GM23338 (cell line): ENCODE measurements around the gene NTNG2. TPM values are rescaled to one million over a fixed set of nuclear protein-coding genes. Genes with fewer than 3 reads are reported as not detected.

ENCODE experiments used
- ATAC-seq: fragments of 200-7000 bp; cut with Tn5 transposase; 3 replicates; pipeline ENCODE4 v1.9.1; 2020
- DNase-seq: peaks from one replicate; pipeline ENCODE4 v3.0.0-alpha.2; 2015; ENCODE audit warnings: low spot score
- H2AFZ ChIP-seq: fragments of 200-600 bp; sonication (generic); 2 replicates; pipeline ENCODE4 v1.8.0; 2016; ENCODE audit warnings: antibody characterized with exemption, mild to moderate bottlenecking, moderate library complexity
- H3F3A ChIP-seq: fragments of 200-600 bp; sonication (generic); replicated peaks from 2 replicates; pipeline ENCODE4 v1.8.0; 2017; ENCODE audit warnings: antibody characterized with exemption, mixed run types, low read depth
- H3K27ac ChIP-seq: fragments of 200-600 bp; sonication (generic); 2 replicates; pipeline ENCODE4 v1.6.1; 2016; ENCODE audit warnings: low read depth
- H3K27me3 ChIP-seq: fragments of 200-600 bp; sonication (generic); 2 replicates; pipeline ENCODE4 v1.8.0; 2016; ENCODE audit warnings: mild to moderate bottlenecking, mixed run types, moderate library complexity; ENCODE audit not compliant: insufficient read depth
- H3K36me3 ChIP-seq: fragments of 200-600 bp; sonication (generic); 2 replicates; pipeline ENCODE4 v1.8.0; 2016; ENCODE audit warnings: mild to moderate bottlenecking; ENCODE audit not compliant: insufficient read depth
- H3K4me1 ChIP-seq: fragments of 200-600 bp; sonication (generic); 2 replicates; pipeline ENCODE4 v1.8.0; 2016; ENCODE audit warnings: mild to moderate bottlenecking, moderate library complexity; ENCODE audit not compliant: insufficient read depth
- H3K4me2 ChIP-seq: fragments of 200-600 bp; sonication (generic); 2 replicates; pipeline ENCODE4 v1.7.1; 2017; ENCODE audit warnings: mixed run types
- H3K4me3 ChIP-seq: fragments of 200-600 bp; sonication (generic); 2 replicates; pipeline ENCODE4 v1.6.1; 2016; ENCODE audit warnings: mixed run types
- H3K79me2 ChIP-seq: fragments of 200-600 bp; sonication (generic); replicated peaks from 2 replicates; pipeline ENCODE4 v1.8.0; 2017; ENCODE audit warnings: mild to moderate bottlenecking; ENCODE audit not compliant: insufficient read depth
- H3K9me2 ChIP-seq: fragments of 200-600 bp; sonication (generic); 2 replicates; pipeline ENCODE4 v1.8.0; 2017; ENCODE audit not compliant: insufficient read depth
- H4K20me1 ChIP-seq: fragments of 200-600 bp; sonication (generic); replicated peaks from 2 replicates; pipeline ENCODE4 v1.8.0; 2017; ENCODE audit warnings: mild to moderate bottlenecking; ENCODE audit not compliant: insufficient read depth
- H3K27ac Mint-ChIP-seq: 2 replicates; pipeline ENCODE4 v1.8.0; 2020; ENCODE audit warnings: inconsistent platforms, mild to moderate bottlenecking, moderate library complexity, mixed read lengths
- H3K27me3 Mint-ChIP-seq: 3 replicates; pipeline ENCODE4 v1.8.0; 2022; ENCODE audit warnings: low read depth, mild to moderate bottlenecking, moderate library complexity, mixed read lengths, inconsistent platforms; ENCODE audit not compliant: insufficient read depth, poor library complexity
- H3K36me3 Mint-ChIP-seq: 3 replicates; pipeline ENCODE4 v1.8.0; 2021; ENCODE audit warnings: low read depth, mild to moderate bottlenecking, inconsistent platforms, moderate library complexity, mixed read lengths
- H3K4me1 Mint-ChIP-seq: 3 replicates; pipeline ENCODE4 v1.8.0; 2020; ENCODE audit warnings: mild to moderate bottlenecking, inconsistent platforms, mixed read lengths
- H3K4me3 Mint-ChIP-seq: 3 replicates; pipeline ENCODE4 v1.8.0; 2021; ENCODE audit warnings: moderate library complexity, mild to moderate bottlenecking, inconsistent platforms, mixed read lengths
- H3K9me3 Mint-ChIP-seq: 3 replicates; pipeline ENCODE4 v1.8.0; 2020; ENCODE audit warnings: moderate library complexity, mild to moderate bottlenecking, inconsistent platforms, mixed read lengths
- CREB1 ChIP-seq: fragments of 250-450 bp; sonication (Bioruptor Pico); IDR thresholded peaks from 2 replicates; pipeline ENCODE4 v1.5.0; 2020; ENCODE audit warnings: low read depth, mild to moderate bottlenecking, moderate library complexity
- EZH2 ChIP-seq: fragments of 200-600 bp; sonication (generic); IDR thresholded peaks from one replicate; pipeline ENCODE4 v1.8.0; 2017; ENCODE audit warnings: antibody characterized with exemption, mild to moderate bottlenecking, low read depth; ENCODE audit not compliant: unreplicated experiment
- JUNB ChIP-seq: IDR thresholded peaks from one replicate; pipeline ENCODE4 v1.6.1; 2016; ENCODE audit warnings: antibody characterized with exemption; ENCODE audit not compliant: unreplicated experiment
- NANOG ChIP-seq: IDR thresholded peaks from 2 replicates; pipeline ENCODE4 v1.6.1; 2016; ENCODE audit warnings: antibody characterized with exemption, borderline replicate concordance
- REST ChIP-seq: IDR thresholded peaks from one replicate; pipeline ENCODE4 v1.6.1; 2018; ENCODE audit warnings: antibody characterized with exemption; ENCODE audit not compliant: unreplicated experiment
- STAT1 ChIP-seq: IDR thresholded peaks from one replicate; pipeline ENCODE4 v1.6.1; 2016; ENCODE audit warnings: antibody characterized with exemption; ENCODE audit not compliant: unreplicated experiment
- ZNF114 ChIP-seq: fragments of 250-450 bp; sonication (Bioruptor Pico); IDR thresholded peaks from 2 replicates; pipeline ENCODE4 v1.5.0; 2020; ENCODE audit warnings: mild to moderate bottlenecking, moderate library complexity
- ZNF331 ChIP-seq: fragments of 250-450 bp; sonication (Bioruptor Pico); IDR thresholded peaks from 2 replicates; pipeline ENCODE4 v1.5.0; 2020; ENCODE audit warnings: low read depth, mild to moderate bottlenecking, moderate library complexity
- ZNF462 ChIP-seq: fragments of 250-450 bp; sonication (Bioruptor Pico); IDR thresholded peaks from 2 replicates; pipeline ENCODE4 v1.5.0; 2020; ENCODE audit warnings: mild to moderate bottlenecking, moderate library complexity
- polyA plus RNA-seq: library from polyadenylated mRNA; unstranded; fragments of >200 nt; fragmentation: Nextera tagmentation; extraction: Ambion mirVana; gene quantifications from 2 replicates; pipeline ENCODE4 v1.2.1, GENCODE V29; 2016
- total RNA-seq: library from RNA; depleted of rRNA; stranded (reverse); fragments of >200 nt; shearing (Covaris generic); gene quantifications from 2 replicates; pipeline ENCODE4 v1.2.3, GENCODE V29; 2014

The NTNG2 gene
- total and polyA plus RNA-seq, 2 experiments from 2014 or later, result 0.99 to 1.7 TPM

- H3K79me2 ChIP-seq, result no peaks in the 10 kb centered on the region
- peaks cover 47% of the 10 kb centered on the region for H3K4me1 ChIP-seq
- H3K4me1 Mint-ChIP-seq, result peaks cover 53% of the 10 kb centered on the region
- peak overlapping the region; percentile 36; the same call in 1 of the 2 replicates for H3K4me3 ChIP-seq
- TF ChIP-seq CREB1 (CRISPR knock-in tag) (no peak), STAT1 (no peak), ZNF114 (no peak), ZNF331 (CRISPR knock-in tag) (no peak)
- peak overlapping the region; percentile 77 for H3K4me2 ChIP-seq
- no peaks in the 10 kb centered on the region for H3F3A ChIP-seq
- H3K36me3 ChIP-seq, result no peaks in the 10 kb centered on the region
- DNase-seq, result peak; percentile 60
- peaks cover 43% of the 10 kb centered on the region for H3K27me3 Mint-ChIP-seq
- H3K4me3 Mint-ChIP-seq, result peak overlapping the region; percentile 62
- H3K27ac Mint-ChIP-seq, result no peak overlapping the region
- no peaks in the 10 kb centered on the region for H3K9me3 Mint-ChIP-seq
- H4K20me1 ChIP-seq, result no peaks in the 10 kb centered on the region
- H3K9me2 ChIP-seq, result no peaks in the 10 kb centered on the region
- no peak overlapping the region for H3K27ac ChIP-seq
- no peaks in the 10 kb centered on the region for H3K36me3 Mint-ChIP-seq
- peak overlapping the region; percentile 93 for H2AFZ ChIP-seq
- peaks cover 17% of the 10 kb centered on the region for H3K27me3 ChIP-seq
- ATAC-seq, result peak; percentile 11
Measured at GRCh38 chr9:132185073-132186009, 23.5 kb downstream of the NTNG2 start.

GRCh38 chr9:132187121-132187620 lies 25.3 kb downstream of the NTNG2 start:
- no peaks in the 10 kb centered on the region for H3K36me3 ChIP-seq
- Mint-ChIP-seq H3K9me3 (no peaks in the 10 kb centered on the region), H3K36me3 (no peaks in the 10 kb centered on the region), H3K27me3 (peaks cover 37% of the 10 kb centered on the region), H3K4me3 (peak overlapping the region; percentile 51), H3K4me1 (peaks cover 49% of the 10 kb centered on the region), H3K27ac (no peak overlapping the region)
- peak overlapping the region; percentile 88; the same call in 1 of the 2 replicates for H2AFZ ChIP-seq
- no peaks in the 10 kb centered on the region for H3K79me2 ChIP-seq
- H3K27ac ChIP-seq, result no peak overlapping the region
- no peaks in the 10 kb centered on the region for H4K20me1 ChIP-seq
- ATAC-seq, result no peak
- H3K4me3 ChIP-seq, result 0 out of 2 replicates have a peak overlapping the region, but pooled peaks have one; percentile 27
- no peak for DNase-seq
- no peaks in the 10 kb centered on the region for H3K9me2 ChIP-seq
- peaks cover 17% of the 10 kb centered on the region for H3K27me3 ChIP-seq
- H3K4me2 ChIP-seq, result peak overlapping the region; percentile 71; the same call in 1 of the 2 replicates
- no peaks in the 10 kb centered on the region for H3F3A ChIP-seq
- H3K4me1 ChIP-seq, result peaks cover 42% of the 10 kb centered on the region
- no peak for TF ChIP-seq STAT1
- no peak for TF ChIP-seq CREB1 (CRISPR knock-in tag)
- TF ChIP-seq JUNB, result no peak
- no peak for TF ChIP-seq ZNF114
- TF ChIP-seq EZH2, result no peak
- TF ChIP-seq ZNF331 (CRISPR knock-in tag), result no peak
- no peak for TF ChIP-seq NANOG
- TF ChIP-seq ZNF462 (CRISPR knock-in tag), result no peak
- TF ChIP-seq REST, result no peak
